NCI-H2107 (cell line): ENCODE data around the gene MMP17.
"Not testable (repeated sequence)": the region's sequence is repeated elsewhere in the genome, so short reads cannot be mapped to it uniquely, and the experiment has no call there.

ENCODE experiments used
- DNase-seq: peaks from one replicate; lab custom pipeline; 2025; lab: John Stamatoyannopoulos, UW

The MMP17 gene

DNA sequence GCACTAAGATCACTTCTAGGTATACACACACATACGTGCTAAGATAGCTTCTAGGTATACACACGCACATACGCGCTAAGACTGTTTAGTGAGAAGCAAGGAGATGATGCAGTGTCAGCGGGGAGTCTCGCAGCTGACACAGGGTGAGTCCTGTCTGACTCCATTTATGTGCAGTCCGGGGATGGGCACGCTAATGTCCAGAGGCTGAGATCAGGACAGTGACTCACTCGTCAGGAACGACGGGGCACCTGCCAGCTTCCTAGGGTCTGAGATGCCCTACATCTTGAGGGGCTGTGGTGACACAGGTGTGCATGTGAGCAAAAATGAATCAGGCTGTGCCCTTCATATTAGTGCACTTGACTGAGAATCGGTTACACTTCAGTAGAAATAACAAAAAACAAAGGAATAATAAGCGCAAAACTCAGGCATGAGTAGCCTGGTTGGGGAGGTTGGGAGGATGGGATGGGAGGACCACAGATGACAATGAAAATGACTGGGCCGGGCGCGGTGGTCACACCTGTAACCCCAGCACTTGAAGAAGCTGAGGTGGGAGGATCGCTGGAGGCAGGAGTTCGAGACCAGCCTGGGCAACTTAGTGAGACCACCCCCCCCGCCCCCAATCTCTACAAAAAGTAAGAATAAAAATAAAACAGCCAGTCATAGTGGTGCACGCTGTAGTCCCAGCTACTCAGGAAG lies 37.1 kb downstream of the MMP17 start:
- no peak for DNase-seq

- DNase-seq = no peak
Observed at GRCh38 chr12:131867471-131867870, 39.3 kb downstream of the MMP17 start.

DNA sequence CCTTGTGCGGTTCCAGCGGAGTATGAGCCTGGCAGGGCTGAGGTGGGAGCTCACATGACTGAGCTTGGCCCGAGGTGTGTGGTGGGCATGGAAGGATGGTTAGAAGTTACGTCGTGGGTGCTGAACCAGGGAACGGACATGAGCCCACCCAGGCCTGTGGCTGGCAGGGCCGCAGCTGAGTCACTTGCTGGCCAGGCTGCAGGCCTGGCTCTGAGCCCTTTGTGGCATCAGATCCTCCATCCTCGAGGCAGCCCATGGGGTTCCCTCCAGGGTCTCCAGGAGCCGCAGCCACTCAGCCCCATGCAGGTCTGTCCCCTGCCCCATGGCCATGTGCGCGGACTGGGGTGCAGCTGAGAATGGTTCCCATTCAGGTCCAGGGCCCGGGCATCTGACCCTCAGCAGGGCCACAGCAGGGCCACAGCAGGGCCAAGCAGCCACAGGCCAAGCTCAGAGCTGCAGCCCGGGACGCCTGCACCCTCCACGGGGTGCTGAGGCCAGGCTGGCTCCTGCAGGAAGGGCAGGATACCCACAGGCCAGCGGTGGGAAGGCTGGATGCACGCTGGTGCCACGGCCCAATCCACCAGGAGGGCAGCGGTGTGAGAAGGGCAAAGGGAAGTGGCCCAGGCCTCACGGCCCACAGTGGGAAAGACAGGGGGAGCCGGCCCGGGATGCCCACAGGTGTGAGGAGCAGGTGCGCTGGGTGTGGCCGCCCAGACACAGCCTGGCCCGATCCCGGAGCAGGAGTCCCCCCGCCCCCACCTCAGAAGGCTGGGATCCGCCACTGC lies 39.9 kb downstream of the MMP17 start:
- no peak for DNase-seq

- DNase-seq = no peak
Observed at GRCh38 chr12:131869871-131870418, 41.8 kb downstream of the MMP17 start.

- no peak for DNase-seq
Observed at GRCh38 chr12:131871677-131872076, 43.5 kb downstream of the MMP17 start.

- no peak for DNase-seq
Observed at GRCh38 chr12:131872154-131873051, 44.2 kb downstream of the MMP17 start.

DNA sequence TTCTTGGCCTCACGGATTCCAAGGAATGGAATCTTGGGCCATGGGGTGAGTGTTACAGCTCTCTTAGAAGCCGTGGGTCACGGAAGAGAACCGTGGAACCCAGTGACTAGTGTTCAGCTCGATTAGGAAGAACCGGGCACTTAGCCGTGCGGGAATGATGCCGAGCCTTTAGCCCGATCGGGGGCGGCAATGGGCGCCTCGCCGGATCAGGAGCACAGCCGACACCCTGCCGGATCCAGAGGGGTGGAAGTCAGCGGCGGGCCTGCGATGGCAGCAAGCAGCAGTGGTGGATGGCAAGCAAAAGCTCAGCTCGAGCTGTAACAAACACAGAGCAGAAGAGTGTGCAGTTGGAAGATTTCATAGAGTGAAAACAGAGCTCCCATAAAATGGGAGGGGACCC lies 45.1 kb downstream of the MMP17 start:
- no peak for DNase-seq

DNA sequence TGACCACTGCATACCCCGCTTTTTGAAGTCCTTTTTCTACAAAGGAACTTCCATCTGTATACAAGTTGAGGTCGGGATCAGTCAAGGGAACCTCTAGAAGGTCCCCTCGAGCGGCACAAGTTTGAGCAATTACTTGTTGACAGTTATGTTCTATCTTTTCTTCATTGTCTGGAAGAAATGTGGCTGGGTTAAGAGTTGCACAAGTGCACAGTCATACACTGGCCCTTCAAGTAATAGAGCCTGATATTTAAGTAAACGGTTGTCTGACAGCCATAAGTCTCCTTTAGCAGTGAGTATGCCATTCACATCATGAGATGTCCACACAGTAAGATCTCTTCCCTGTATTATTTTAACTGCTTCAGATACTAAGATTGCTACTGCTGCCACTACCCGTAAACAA lies 46.8 kb downstream of the MMP17 start:
- DNase-seq = not testable (repeated sequence)

- DNase-seq = not testable (repeated sequence)
Observed at GRCh38 chr12:131877216-131877615, 49.0 kb downstream of the MMP17 start.

- DNase-seq = not testable (repeated sequence)
Observed at GRCh38 chr12:131878436-131878835, 50.2 kb downstream of the MMP17 start.

GRCh38 chr12:131882804-131883520 lies 54.8 kb downstream of the MMP17 start:
- no peak for DNase-seq

- no peak for DNase-seq
Observed at GRCh38 chr12:131883521-131883900, 55.3 kb downstream of the MMP17 start.

DNA sequence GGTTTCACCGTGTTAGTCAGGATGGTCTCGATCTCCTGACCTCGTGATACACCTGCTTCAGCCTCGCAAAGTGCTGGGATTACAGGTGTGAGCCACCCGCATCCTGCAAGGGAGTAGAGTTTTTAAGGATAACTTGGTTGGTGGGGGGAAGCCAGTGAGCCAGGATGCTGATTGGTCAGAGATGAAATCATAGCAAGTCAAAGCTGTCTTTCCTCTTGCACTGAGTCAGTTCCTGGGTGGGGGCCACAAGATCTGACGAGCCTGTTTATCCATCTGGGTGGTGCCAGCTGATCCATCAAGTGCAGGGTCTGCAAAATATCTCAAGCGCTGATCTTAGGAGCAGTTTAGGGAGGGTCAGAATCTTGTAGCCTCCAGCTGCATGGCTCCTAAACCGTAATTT lies 56.9 kb downstream of the MMP17 start:
- not testable (repeated sequence) for DNase-seq

GRCh38 chr12:131885543-131886057 lies 57.4 kb downstream of the MMP17 start:
- no peak for DNase-seq

DNA sequence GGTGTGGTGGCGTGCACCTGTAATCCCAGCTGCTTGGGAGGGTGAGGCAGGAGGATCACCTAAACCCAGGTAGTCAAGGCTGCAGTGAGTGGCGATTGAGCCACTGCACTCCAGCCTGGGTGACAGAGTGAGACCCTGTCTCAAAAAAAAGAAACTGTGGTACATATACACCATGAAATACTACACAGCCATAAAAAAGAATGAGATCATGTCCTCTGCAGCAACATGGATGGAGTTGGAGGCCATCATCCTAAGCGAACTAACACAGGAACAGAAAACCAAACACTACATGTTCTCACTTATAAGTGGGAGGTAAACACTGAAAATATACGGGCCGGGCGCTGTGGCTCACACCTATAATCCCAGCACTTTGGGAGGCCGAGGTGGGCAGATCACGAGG lies 63.5 kb downstream of the MMP17 start:
- DNase-seq = not testable (repeated sequence)

DNA sequence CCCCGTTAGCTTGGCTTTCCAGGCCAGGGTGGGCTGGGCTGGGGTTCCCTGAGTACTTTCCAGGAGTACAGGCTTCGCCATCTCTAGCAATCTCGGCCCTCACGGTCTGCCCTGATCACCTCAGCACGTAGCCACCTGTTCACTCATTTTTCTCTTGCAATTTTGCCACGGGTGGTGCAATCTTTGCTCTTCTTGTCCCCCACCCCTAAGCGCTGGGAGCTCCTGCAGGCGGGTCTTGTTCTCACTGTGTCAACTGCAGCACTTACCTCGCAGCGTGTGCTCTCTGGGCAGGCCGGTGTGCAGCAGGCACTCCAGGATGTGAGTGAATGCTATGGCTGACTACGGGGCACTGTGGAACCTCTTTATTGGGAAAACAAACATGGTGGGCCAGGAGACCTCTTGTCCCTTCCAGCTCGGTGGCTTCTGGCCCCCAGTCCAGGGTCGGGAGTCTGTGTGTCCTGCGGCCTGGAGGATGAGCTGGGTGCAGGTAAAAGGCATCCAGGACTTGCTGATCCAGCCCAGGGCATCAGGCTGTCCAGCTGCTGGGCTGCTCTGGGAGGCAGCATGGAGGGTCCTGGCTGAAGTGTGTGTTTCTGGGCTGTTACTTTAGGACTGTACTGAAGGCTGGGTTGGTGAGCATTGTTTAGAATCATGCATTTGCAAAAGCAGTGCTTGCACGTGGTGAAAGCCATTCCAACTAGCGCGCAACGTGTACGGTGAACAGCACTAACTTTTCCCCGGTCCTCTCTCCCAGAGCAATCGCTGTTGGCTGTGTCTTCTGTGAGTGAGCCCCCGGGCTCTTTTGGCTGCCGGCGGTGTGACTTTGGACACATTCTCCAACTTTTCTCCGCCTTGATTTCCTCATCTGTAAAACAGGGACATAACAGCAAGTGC lies 64.8 kb downstream of the MMP17 start:
- no peak for DNase-seq

- no peak for DNase-seq
Observed at GRCh38 chr12:131893605-131894312, 65.6 kb downstream of the MMP17 start.

- peak; percentile 90 for DNase-seq
Observed at GRCh38 chr12:131894313-131894860, 66.2 kb downstream of the MMP17 start, which contains the start of gene ULK1. ULK1 (plus strand) TSS chr12:131894622; CDS start chr12:131895002, 380 bp downstream.

GRCh38 chr12:131894981-131895639 lies 66.9 kb downstream of the MMP17 start:
- DNase-seq = no peak
